Stimulated activated CD8-positive, alpha-beta memory T cell treated with anti-CD3 and anti-CD28 coated beads, Interleukin-4, amount 100 ng/mL, for 48 hours (primary cell): ENCODE measurements around the gene ZNF133.

Experiments used
- DNase-seq: peaks from one replicate; pipeline ENCODE4 v3.0.0-alpha.2; 2020

ZNF133 gene

DNA sequence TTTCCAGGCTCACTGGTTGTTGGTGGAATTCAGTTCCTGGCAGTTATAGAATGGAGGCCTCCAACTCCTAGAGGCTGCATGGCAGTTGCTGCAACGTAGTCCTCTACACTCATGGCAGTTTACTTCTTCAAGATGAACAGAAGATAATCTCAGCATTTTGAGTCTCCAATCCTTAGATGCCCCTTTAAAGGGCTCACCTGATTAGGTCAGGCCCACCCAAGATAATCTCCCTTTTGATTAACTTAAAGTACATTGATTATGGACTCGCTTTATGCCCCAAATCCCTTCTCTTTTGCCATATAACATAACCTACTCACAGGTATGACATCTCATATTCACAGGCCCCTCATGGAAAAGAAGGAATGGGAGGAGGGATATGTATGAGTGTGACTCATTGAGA is 76.4 kb downstream of the ZNF133 start:
- DNase-seq = no peak
